ENCODE data around the gene PFN1. TPM values are rescaled to one million over a fixed set of nuclear protein-coding genes. Genes with fewer than 3 reads are reported as not detected.
A peak's percentile ranks its signal among the peaks of the same experiment; 100 is the strongest.

Gene PFN1
- total and polyA plus RNA-seq, 2 of the 8 experiments (the other 6 are each of a cell fraction or from before 2014, with no cell fraction given) = 1,355 to 1,949 TPM

DNA sequence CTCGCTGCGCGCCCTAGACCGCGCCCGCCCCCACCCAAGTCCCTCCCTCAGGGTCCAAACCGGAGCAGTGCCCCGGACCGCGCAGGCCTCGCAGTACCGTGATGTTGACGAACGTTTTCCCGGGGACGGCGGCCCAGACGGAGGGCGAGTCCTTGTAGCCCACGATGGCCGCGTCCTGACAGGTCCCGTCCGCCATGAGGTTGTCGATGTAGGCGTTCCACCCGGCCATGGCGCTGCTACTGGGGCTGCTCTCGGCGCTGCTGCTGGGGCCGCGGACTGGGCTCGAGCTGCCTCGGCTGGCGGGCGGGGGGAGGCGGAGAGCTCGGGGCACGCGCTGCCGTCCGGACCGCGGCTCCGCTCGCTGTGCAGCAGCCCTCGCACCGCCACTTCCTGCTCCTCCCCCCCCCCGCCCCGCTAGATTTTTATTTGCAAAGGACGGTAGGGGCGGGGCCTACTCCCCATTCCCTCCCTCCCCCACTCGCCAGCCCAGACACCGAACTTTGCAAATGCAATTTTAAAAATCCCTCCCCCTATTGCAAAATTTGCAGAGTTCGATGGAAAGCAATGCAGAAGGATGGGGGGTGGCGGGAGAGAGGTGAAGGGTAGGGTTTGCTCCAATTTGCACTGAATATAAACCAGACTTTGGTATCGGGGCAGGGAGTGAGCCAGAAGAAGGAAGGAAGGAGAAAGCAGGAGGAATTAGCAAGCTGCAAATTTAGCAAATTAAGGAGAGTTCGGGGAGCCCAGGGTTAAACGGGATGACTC is at the start of gene PFN1 (continued):
- TF ChIP-seq ZNF274 (IDR thresholded peaks at IDR 0.05; ENCODE audit: borderline replicate concordance, extremely low read depth, low read length) (no peak), TAF1 (IDR thresholded peaks at IDR 0.05; ENCODE audit: low read depth, low read length) (peak; percentile 67), ATF3 (IDR thresholded peaks at IDR 0.05; ENCODE audit: insufficient read depth, low read depth, low read length) (no peak), MAFK (IDR thresholded peaks at IDR 0.05; ENCODE audit: low read depth, low read length) (no peak), RAD21 (IDR thresholded peaks at IDR 0.05 in 1 of 2, conservative IDR thresholded peaks at IDR 0.05 in 1 of 2; ENCODE audit: low read depth in 2 of 2, low read length in 2 of 2) (no peak), JUN (IDR thresholded peaks at IDR 0.05; ENCODE audit: low read depth, low read length) (no peak), HDAC6 (IDR thresholded peaks at IDR 0.05; ENCODE audit: low read depth, low read length) (no peak), NRF1 (IDR thresholded peaks at IDR 0.05; ENCODE audit: low read depth, low read length) (no peak), RNF2 (IDR thresholded peaks at IDR 0.05; ENCODE audit: borderline replicate concordance, low read depth, low read length, missing control alignments, poor library complexity, severe bottlenecking) (no peak), JUND (IDR thresholded peaks at IDR 0.05; ENCODE audit: low read length) (no peak), BACH1 (IDR thresholded peaks at IDR 0.05; ENCODE audit: low read length) (no peak), EGR1 (IDR thresholded peaks at IDR 0.05; ENCODE audit: borderline replicate concordance, low read depth, low read length) (no peak), POLR2AphosphoS5 (IDR thresholded peaks at IDR 0.05; ENCODE audit: low read depth, low read length) (peak; percentile 19; the same call in 1 of the 2 replicates), CBX5 (IDR thresholded peaks at IDR 0.05; ENCODE audit: low read depth, low read length) (no peak), RBBP5 (IDR thresholded peaks at IDR 0.05; ENCODE audit: borderline replicate concordance, low read depth, low read length) (no peak; the same call in 1 of the 2 replicates), TEAD4 (IDR thresholded peaks at IDR 0.05; ENCODE audit: low read depth, low read length) (no peak), SP4 (IDR thresholded peaks at IDR 0.05; ENCODE audit: low read length) (no peak), POLR2A (IDR thresholded peaks at IDR 0.05; ENCODE audit: control extremely low read depth in 1 of 2, low read depth in 2 of 2, low read length in 2 of 2) (peak; percentile 67 to 68), CBX8 (IDR thresholded peaks at IDR 0.05; ENCODE audit: borderline replicate concordance, low read depth, low read length) (no peak), EP300 (IDR thresholded peaks at IDR 0.05; ENCODE audit: borderline replicate concordance in 1 of 2, low read depth in 2 of 2, low read length in 2 of 2) (no peak), GTF2F1 (IDR thresholded peaks at IDR 0.05; ENCODE audit: borderline replicate concordance, low read depth, low read length) (no peak), SP1 (IDR thresholded peaks at IDR 0.05; ENCODE audit: low read depth, low read length) (peak; percentile 15; the same call in 1 of the 2 replicates), SUZ12 (IDR thresholded peaks at IDR 0.05; ENCODE audit: low read length) (no peak), ASH2L (IDR thresholded peaks at IDR 0.05; ENCODE audit: low read length) (peak; percentile 88)

Measured in H1 (cell line).